Mesothelial cell of epicardium (in vitro differentiated cells): ENCODE measurements around the gene CYB5A. TPM values are rescaled to one million over a fixed set of nuclear protein-coding genes. Genes with fewer than 3 reads are reported as not detected.
A peak's percentile ranks its signal among the peaks of the same experiment; 100 is the strongest.
"Not testable (repeated sequence)": the region's sequence is repeated elsewhere in the genome, so short reads cannot be mapped to it uniquely, and the experiment has no call there.

Source experiments
- DNase-seq, 2 experiments: peaks; one replicate each; pipeline ENCODE4 v3.0.0; 2021; ENCODE audit warnings: low spot score in 2 of 2; ENCODE audit not compliant: unreplicated experiment in 2 of 2
- H3K27ac Mint-ChIP-seq: 2 replicates; pipeline ENCODE4 v1.8.0; 2021; ENCODE audit warnings: mixed read lengths
- H3K27me3 Mint-ChIP-seq: 2 replicates; pipeline ENCODE4 v1.8.0; 2021; ENCODE audit warnings: low read depth, mixed read lengths
- H3K36me3 Mint-ChIP-seq: 2 replicates; pipeline ENCODE4 v1.8.0; 2021; ENCODE audit warnings: mixed read lengths
- H3K4me1 Mint-ChIP-seq: 2 replicates; pipeline ENCODE4 v1.8.0; 2021; ENCODE audit warnings: mixed read lengths
- H3K4me3 Mint-ChIP-seq: 2 replicates; pipeline ENCODE4 v1.8.0; 2021; ENCODE audit warnings: mild to moderate bottlenecking, moderate library complexity, mixed read lengths
- H3K9me3 Mint-ChIP-seq: 2 replicates; pipeline ENCODE4 v1.8.0; 2021; ENCODE audit warnings: mixed read lengths
- total RNA-seq: library from RNA; stranded (reverse); gene quantifications from 3 replicates; pipeline ENCODE4 v1.2.1, GENCODE V29; 2021
- TF ChIP-seq, protein P1 (sequence below): fragments of 200-600 bp; sonication (generic); IDR thresholded peaks from one replicate; pipeline ENCODE4 v1.5.0; 2021; ENCODE audit warnings: antibody characterized with exemption; ENCODE audit not compliant: unreplicated experiment

Gene CYB5A
- total RNA-seq, 1 donor from 2014 or later, result 37.6 TPM

DNA sequence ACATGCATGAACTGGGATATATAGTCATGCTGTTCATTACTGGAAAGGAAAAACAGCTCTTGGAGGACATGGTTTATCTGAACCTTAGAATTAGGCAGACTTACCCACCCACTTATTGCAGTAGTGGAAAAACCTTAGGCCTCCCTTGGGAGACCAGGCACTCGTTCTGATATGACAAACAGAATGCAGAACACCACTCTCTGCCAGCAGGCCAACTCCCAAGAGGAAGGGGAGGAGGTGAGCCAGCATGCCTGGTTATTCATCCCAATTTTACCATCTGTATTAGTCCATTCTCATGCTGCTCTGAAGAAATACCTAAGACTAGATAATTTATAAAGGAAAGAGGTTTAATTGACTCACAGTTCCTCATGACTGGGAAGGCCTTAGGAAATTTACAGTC lies 41.3 kb upstream of the CYB5A start:
- Mint-ChIP-seq H3K36me3 (no peaks in the 10 kb centered on the region), H3K4me3 (no peak overlapping the region), H3K4me1 (peaks cover 17% of the 10 kb centered on the region), H3K27ac (no peak overlapping the region), H3K9me3 (no peaks in the 10 kb centered on the region), H3K27me3 (no peaks in the 10 kb centered on the region)
- no peak for DNase-seq
- TF ChIP-seq, protein P1, sequence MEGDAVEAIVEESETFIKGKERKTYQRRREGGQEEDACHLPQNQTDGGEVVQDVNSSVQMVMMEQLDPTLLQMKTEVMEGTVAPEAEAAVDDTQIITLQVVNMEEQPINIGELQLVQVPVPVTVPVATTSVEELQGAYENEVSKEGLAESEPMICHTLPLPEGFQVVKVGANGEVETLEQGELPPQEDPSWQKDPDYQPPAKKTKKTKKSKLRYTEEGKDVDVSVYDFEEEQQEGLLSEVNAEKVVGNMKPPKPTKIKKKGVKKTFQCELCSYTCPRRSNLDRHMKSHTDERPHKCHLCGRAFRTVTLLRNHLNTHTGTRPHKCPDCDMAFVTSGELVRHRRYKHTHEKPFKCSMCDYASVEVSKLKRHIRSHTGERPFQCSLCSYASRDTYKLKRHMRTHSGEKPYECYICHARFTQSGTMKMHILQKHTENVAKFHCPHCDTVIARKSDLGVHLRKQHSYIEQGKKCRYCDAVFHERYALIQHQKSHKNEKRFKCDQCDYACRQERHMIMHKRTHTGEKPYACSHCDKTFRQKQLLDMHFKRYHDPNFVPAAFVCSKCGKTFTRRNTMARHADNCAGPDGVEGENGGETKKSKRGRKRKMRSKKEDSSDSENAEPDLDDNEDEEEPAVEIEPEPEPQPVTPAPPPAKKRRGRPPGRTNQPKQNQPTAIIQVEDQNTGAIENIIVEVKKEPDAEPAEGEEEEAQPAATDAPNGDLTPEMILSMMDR, result no peak

DNA sequence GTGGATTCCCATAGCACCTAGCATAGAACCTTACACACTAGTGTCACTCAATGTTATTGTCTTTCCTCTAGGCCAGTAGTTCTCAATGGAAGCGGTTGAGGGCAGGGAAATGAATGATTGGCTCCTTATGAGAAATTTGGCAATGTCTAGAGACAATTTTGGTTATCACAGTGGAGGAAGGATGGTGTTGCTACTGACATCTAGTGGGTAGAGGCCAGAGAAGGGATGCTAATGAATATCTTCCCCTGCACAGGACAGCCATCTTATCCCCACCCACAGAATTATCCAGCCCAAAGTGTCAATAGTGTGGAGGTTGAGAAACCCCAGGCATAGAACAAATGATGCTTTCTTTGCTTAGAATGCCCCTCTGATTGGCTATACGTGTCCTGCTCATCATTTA lies 39.6 kb upstream of the CYB5A start:
- H3K9me3 Mint-ChIP-seq, result no peaks in the 10 kb centered on the region
- H3K27me3 Mint-ChIP-seq, result no peaks in the 10 kb centered on the region
- no peaks in the 10 kb centered on the region for H3K36me3 Mint-ChIP-seq
- H3K4me3 Mint-ChIP-seq, result no peak overlapping the region
- peaks cover 14% of the 10 kb centered on the region for H3K4me1 Mint-ChIP-seq
- no peak for DNase-seq
- TF ChIP-seq, protein P1, result no peak
- H3K27ac Mint-ChIP-seq, result no peak overlapping the region

DNA sequence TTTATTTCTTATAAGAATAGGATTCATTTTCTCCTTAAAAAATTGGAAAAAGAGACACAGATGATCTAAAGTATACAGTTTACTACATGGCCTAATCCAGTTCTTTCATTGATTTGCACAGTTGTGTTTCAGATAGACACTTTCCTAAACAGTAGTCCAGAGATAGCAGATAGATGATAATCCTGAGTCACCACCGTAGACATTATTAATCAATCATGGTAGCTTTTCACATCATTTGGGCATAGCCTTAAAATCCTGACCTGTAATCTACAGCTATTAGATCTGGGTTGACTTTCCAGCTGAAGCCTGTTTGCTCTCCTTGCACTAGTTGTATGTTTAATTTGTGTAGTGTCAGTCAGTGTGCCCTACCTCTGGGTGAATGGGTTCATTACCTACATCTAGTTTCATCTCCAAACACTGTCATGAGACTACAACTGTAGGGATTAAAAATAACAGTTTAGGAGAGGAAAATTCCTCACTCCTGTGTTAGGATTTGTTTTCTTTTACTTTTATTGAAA lies 38.0 kb upstream of the CYB5A start:
- H3K36me3 Mint-ChIP-seq, result no peaks in the 10 kb centered on the region
- DNase-seq, result no peak
- H3K4me1 Mint-ChIP-seq, result peaks cover 11% of the 10 kb centered on the region
- H3K4me3 Mint-ChIP-seq, result no peak overlapping the region
- H3K27ac Mint-ChIP-seq, result no peak overlapping the region
- no peaks in the 10 kb centered on the region for H3K27me3 Mint-ChIP-seq
- TF ChIP-seq, protein P1, result no peak
- H3K9me3 Mint-ChIP-seq, result no peaks in the 10 kb centered on the region

DNA sequence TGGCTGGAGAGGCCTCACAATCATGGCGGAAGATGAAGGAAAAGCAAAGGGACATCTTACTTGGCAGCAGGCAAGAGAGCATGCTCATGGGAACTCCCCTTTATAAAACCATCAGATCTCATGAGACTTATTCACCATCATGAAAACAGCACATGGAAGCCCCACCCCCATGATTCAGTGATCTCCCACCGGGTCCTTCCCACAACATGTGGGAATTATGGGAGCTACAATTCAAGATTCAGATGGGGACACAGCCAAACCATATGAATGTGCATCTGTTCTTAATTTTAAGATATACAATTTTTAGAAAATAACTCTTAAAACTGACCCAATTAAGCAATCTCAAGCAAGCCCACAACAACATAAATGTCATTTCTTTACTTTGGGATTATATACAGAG lies 36.4 kb upstream of the CYB5A start:
- no peak overlapping the region for H3K4me3 Mint-ChIP-seq
- DNase-seq, result no peak
- H3K27ac Mint-ChIP-seq, result peak overlapping the region; percentile 68
- H3K27me3 Mint-ChIP-seq, result no peaks in the 10 kb centered on the region
- H3K4me1 Mint-ChIP-seq, result peaks cover 5% of the 10 kb centered on the region
- H3K36me3 Mint-ChIP-seq, result no peaks in the 10 kb centered on the region
- TF ChIP-seq, protein P1, result no peak
- no peaks in the 10 kb centered on the region for H3K9me3 Mint-ChIP-seq

DNA sequence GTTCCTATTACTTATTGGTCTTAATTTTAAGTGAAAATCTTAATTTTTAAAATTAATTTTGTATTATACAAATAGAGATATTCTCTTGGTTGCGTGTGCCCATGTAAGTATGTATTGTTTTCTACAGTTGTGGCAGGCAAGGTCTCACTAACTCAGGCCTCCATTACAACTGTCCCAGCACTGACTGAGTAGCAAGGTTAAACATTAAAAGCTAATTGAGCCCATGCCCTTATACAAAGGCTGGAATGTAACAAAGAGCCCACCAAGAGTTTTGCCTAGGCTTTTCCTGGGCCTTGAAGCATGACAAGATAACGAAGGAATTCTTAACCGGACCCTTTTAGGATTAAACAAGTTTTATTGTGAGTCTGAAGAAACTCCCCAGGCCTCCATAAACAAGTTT lies 35.0 kb upstream of the CYB5A start:
- H3K4me3 Mint-ChIP-seq, DNase-seq, H3K27ac Mint-ChIP-seq, H3K9me3 Mint-ChIP-seq, H3K36me3 Mint-ChIP-seq, H3K27me3 Mint-ChIP-seq, H3K4me1 Mint-ChIP-seq: not testable (repeated sequence)

DNA sequence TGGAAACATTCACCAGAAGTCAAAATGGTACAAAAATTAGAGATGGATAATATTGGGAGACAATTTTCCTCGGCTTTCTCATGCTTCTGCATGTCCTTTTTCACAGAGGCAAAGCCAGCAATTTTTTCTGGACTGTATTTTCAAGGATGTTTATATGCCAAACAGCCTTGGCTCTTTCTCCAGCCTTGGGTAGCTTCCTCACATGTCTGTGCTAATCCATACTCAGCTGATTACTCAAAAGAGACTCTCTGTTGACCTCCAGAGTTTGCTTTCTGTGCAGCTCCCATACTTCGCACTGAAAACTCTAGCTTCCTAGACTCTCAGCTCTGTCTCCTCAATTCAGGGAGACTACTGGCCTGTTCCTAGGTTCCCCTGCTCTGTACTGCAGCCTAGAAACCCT lies 34.5 kb upstream of the CYB5A start:
- peaks cover 5% of the 10 kb centered on the region for H3K4me1 Mint-ChIP-seq
- no peak overlapping the region for H3K27ac Mint-ChIP-seq
- H3K36me3 Mint-ChIP-seq, result no peaks in the 10 kb centered on the region
- H3K27me3 Mint-ChIP-seq, result no peaks in the 10 kb centered on the region
- TF ChIP-seq, protein P1, result no peak
- no peak overlapping the region for H3K4me3 Mint-ChIP-seq
- DNase-seq, result no peak
- no peaks in the 10 kb centered on the region for H3K9me3 Mint-ChIP-seq
